GM12801 (cell line): ENCODE results near the gene ILDR2.

Experiments
- CTCF ChIP-seq: IDR thresholded peaks from one replicate; pipeline ENCODE4 v1.5.1; 2011; ENCODE audit warnings: control low read depth; ENCODE audit not compliant: insufficient read length; ENCODE audit errors: extremely low read depth

The ILDR2 gene

GRCh38 chr1:166975361-166976129 lies at the start of gene ILDR2:
Gene ILDR2, minus strand, starts transcription at chr1:166975540. Its CDS starts 272 bp downstream, at chr1:166975268.
- no peak for TF ChIP-seq CTCF

GRCh38 chr1:167022384-167022783 lies 47.0 kb upstream of the ILDR2 start:
- TF ChIP-seq CTCF, result no peak

- TF ChIP-seq CTCF, result no peak
These were observed 40.9 kb upstream of the ILDR2 start for GRCh38 chr1:167016100-167016750.

- TF ChIP-seq CTCF, result no peak
These were observed 38.0 kb upstream of the ILDR2 start for GRCh38 chr1:167013108-167013929.

GRCh38 chr1:167012570-167012969 lies 37.2 kb upstream of the ILDR2 start:
- TF ChIP-seq CTCF, result no peak

GRCh38 chr1:167011560-167012191 lies 36.3 kb upstream of the ILDR2 start:
- TF ChIP-seq CTCF, result no peak

- TF ChIP-seq CTCF, result no peak
These were observed 28.4 kb upstream of the ILDR2 start for GRCh38 chr1:167003711-167004110.
